ENCODE measurements around the gene TAAR6. TPM values are rescaled to one million over a fixed set of nuclear protein-coding genes. Genes with fewer than 3 reads are reported as not detected.

TAAR6 gene
- total RNA-seq, 1 experiment from 2014 or later, result not detected

DNA sequence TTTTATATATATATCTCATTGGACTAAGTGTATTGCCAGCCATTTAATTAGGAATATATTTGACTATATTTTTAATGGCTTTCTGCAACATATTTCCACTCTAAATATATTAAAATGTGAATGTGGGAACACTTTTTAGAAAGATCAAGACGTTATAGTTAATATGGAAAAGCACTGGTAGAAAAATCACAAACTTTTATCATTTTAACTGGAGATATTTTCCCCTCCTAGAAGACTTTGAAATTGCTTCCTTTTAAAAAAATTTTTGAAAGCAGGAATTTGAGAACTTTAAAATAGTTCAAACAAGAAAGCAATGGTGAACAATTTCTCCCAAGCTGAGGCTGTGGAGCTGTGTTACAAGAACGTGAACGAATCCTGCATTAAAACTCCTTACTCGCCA, 32.1 kb upstream of the TAAR6 start, which contains the start of gene TAAR9:
Gene TAAR9 (plus strand): TSS at position 301 of the 400 bp plus-strand sequence. CDS start 13 bp downstream, at position 314.
- H3K4me1 Mint-ChIP-seq, result 0 out of 4 replicates have a peak, but pooled peaks cover 0 to 2% of the 10 kb centered on the region in 2 experiments
- Histone ChIP-seq H2BK120ac (ENCODE audit: low read depth, low read length, poor library complexity, severe bottlenecking) (no peak within 1 kb of the TSS), H4K91ac (ENCODE audit: insufficient read length, low read depth, low read length) (no peak within 1 kb of the TSS), H3K4me1 (ENCODE audit: insufficient read depth, low read length) (no peaks in the 10 kb centered on the region), H2AK5ac (ENCODE audit: insufficient read length, low read length) (no peak within 1 kb of the TSS), H2BK5ac (ENCODE audit: insufficient read length, low read length) (no peak within 1 kb of the TSS), H4K5ac (ENCODE audit: insufficient read length, low read depth, low read length) (no peak within 1 kb of the TSS), H3K23me2 (ENCODE audit: insufficient read length, low read depth, low read length, poor library complexity, severe bottlenecking) (no peaks in the 10 kb centered on the region), H4K20me1 (ENCODE audit: control insufficient read depth, insufficient read depth, insufficient read length) (no peaks in the 10 kb centered on the region), H3K23ac (ENCODE audit: insufficient read length, low read depth, low read length) (no peak within 1 kb of the TSS), H3K4me2 (ENCODE audit: insufficient read depth, insufficient read length, low read length) (no peak within 1 kb of the TSS), H3T11ph (ENCODE audit: low read length) (no peak within 1 kb of the TSS), H4K8ac (replicated peaks; ENCODE audit: insufficient read length, low read depth, low read length) (no peak within 1 kb of the TSS), H3K4ac (ENCODE audit: low read depth, low read length) (no peak within 1 kb of the TSS), H2AFZ (ENCODE audit: low read length) (no peak within 1 kb of the TSS), H3K56ac (ENCODE audit: insufficient read length, low read depth, low read length) (no peak within 1 kb of the TSS), H3K79me1 (ENCODE audit: insufficient read depth, low read depth, low read length, poor library complexity, severe bottlenecking) (no peaks in the 10 kb centered on the region), H2BK12ac (ENCODE audit: insufficient read length, low read depth, low read length) (peak within 1 kb of the TSS; percentile 23), H3K9ac (ENCODE audit: extremely low read depth, insufficient read length, low read length) (no peak within 1 kb of the TSS), H3K79me2 (ENCODE audit: insufficient read depth, low read length) (no peaks in the 10 kb centered on the region), H3K14ac (ENCODE audit: insufficient read depth, low read length) (peak within 1 kb of the TSS; percentile 24; the same call in 1 of the 2 replicates), H3K9me3 (ENCODE audit: control insufficient read depth, low read depth, low read length) (no peaks in the 10 kb centered on the region), H3K27me3 (ENCODE audit: insufficient read depth, low read length) (no peaks in the 10 kb centered on the region), H2BK15ac (ENCODE audit: low read depth, low read length) (no peak within 1 kb of the TSS), H2BK20ac (ENCODE audit: low read depth, low read length, poor library complexity, severe bottlenecking) (no peak within 1 kb of the TSS), H3K18ac (ENCODE audit: insufficient read length, low read depth, low read length) (no peak within 1 kb of the TSS), H3K27ac (ENCODE audit: insufficient read length, low read depth, low read length) (no peak within 1 kb of the TSS)
- H3K9me3 Mint-ChIP-seq, result peaks cover 7 to 14% of the 10 kb centered on the region in 2 experiments
- TF ChIP-seq, protein P1, sequence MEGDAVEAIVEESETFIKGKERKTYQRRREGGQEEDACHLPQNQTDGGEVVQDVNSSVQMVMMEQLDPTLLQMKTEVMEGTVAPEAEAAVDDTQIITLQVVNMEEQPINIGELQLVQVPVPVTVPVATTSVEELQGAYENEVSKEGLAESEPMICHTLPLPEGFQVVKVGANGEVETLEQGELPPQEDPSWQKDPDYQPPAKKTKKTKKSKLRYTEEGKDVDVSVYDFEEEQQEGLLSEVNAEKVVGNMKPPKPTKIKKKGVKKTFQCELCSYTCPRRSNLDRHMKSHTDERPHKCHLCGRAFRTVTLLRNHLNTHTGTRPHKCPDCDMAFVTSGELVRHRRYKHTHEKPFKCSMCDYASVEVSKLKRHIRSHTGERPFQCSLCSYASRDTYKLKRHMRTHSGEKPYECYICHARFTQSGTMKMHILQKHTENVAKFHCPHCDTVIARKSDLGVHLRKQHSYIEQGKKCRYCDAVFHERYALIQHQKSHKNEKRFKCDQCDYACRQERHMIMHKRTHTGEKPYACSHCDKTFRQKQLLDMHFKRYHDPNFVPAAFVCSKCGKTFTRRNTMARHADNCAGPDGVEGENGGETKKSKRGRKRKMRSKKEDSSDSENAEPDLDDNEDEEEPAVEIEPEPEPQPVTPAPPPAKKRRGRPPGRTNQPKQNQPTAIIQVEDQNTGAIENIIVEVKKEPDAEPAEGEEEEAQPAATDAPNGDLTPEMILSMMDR (conservative IDR thresholded peaks at IDR 0.05), result no peak
- H3K4me3 Mint-ChIP-seq, result no peak within 1 kb of the TSS
- H3K27ac Mint-ChIP-seq, result no peak within 1 kb of the TSS
- H3K27me3 Mint-ChIP-seq (ENCODE audit: low read depth), result no peaks in the 10 kb centered on the region
- DNase-seq, result no peak
- H3K36me3 Mint-ChIP-seq (ENCODE audit: insufficient read depth in 1 of 3, low read depth in 3 of 3), result peaks cover 2 to 7% (median 2%) of the 10 kb centered on the region in 3 experiments; a peak in 3 of 7 replicates
- no CpG with 5 or more reads among the region's 4 CpGs for WGBS (ENCODE audit: extremely low coverage, insufficient read length, low lambda C conversion rate)

Measured in H9 (cell line).